Measurements from ENCODE around the gene DGKH. TPM values are rescaled to one million over a fixed set of nuclear protein-coding genes. Genes with fewer than 3 reads are reported as not detected.
"Not testable (repeated sequence)": the region's sequence is repeated elsewhere in the genome, so short reads cannot be mapped to it uniquely, and the experiment has no call there.

Gene DGKH
- total and polyA plus RNA-seq, 2 donors (not counting 1 experiment from before 2014, with no cell fraction given) = 0.06 to 0.67 TPM

DNA sequence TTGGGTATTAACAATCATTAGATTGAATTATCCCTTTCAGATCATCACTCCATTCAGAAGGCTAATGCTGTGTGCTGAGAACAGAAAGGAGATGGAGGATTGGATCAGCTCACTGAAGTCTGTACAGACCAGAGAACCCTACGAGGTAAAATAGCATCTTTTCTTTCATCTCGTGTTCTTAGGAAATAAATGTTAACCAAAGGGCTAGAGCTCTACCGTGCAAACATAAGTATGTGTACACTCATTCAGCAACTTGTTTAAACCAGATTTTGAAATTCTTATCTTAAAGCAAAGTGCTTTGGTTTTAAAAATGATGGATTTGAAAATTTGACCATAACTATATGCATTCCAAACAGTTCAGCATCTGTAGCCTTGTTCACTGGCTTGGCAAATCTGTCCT lies 106.8 kb downstream of the DGKH start:
- WGBS (ENCODE audit: insufficient coverage) = 100% methylated on average over 1 of the region's 3 CpGs
- H3K4me1 ChIP-seq (ENCODE audit: control insufficient read depth in 2 of 2, insufficient read depth in 2 of 2, low read length in 2 of 2) = no peaks in the 10 kb centered on the region
- TF ChIP-seq, protein P1, sequence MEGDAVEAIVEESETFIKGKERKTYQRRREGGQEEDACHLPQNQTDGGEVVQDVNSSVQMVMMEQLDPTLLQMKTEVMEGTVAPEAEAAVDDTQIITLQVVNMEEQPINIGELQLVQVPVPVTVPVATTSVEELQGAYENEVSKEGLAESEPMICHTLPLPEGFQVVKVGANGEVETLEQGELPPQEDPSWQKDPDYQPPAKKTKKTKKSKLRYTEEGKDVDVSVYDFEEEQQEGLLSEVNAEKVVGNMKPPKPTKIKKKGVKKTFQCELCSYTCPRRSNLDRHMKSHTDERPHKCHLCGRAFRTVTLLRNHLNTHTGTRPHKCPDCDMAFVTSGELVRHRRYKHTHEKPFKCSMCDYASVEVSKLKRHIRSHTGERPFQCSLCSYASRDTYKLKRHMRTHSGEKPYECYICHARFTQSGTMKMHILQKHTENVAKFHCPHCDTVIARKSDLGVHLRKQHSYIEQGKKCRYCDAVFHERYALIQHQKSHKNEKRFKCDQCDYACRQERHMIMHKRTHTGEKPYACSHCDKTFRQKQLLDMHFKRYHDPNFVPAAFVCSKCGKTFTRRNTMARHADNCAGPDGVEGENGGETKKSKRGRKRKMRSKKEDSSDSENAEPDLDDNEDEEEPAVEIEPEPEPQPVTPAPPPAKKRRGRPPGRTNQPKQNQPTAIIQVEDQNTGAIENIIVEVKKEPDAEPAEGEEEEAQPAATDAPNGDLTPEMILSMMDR (IDR thresholded peaks at IDR 0.05) = no peak
- TF ChIP-seq EZH2 (IDR thresholded peaks at IDR 0.05; ENCODE audit: borderline replicate concordance, insufficient read depth, low read depth, low read length, poor library complexity, severe bottlenecking) = no peak
- Mint-ChIP-seq H3K9me3 (ENCODE audit: insufficient read depth) (no peaks in the 10 kb centered on the region), H3K27me3 (no peaks in the 10 kb centered on the region), H3K4me1 (no peaks in the 10 kb centered on the region), H3K27ac (no peak overlapping the region), H3K4me3 (no peak overlapping the region)
- H3K79me2 ChIP-seq (ENCODE audit: control insufficient read depth, insufficient read depth, low read length) = no peaks in the 10 kb centered on the region
- no peak overlapping the region for H2AFZ ChIP-seq (ENCODE audit: insufficient read depth, low read depth, low read length, poor library complexity, severe bottlenecking)
- no peak for DNase-seq
- H3K9me3 ChIP-seq (ENCODE audit: control extremely low read depth in 1 of 3, control insufficient read depth in 2 of 3, insufficient read depth in 1 of 3, low read length in 2 of 3) = no peaks in the 10 kb centered on the region
- no peaks in the 10 kb centered on the region for H3K36me3 ChIP-seq (replicated peaks in 1 of 2; ENCODE audit: control extremely low read depth in 1 of 2, control insufficient read depth in 1 of 2, extremely low read depth in 1 of 2, insufficient read depth in 2 of 2, low read length in 1 of 2)
- no peaks in the 10 kb centered on the region for H3K27me3 ChIP-seq (replicated peaks in 1 of 4; ENCODE audit: control extremely low read depth in 1 of 4, control insufficient read depth in 3 of 4, insufficient read depth in 4 of 4, low read length in 3 of 4)
- ATAC-seq (ENCODE audit: low read depth) = no peak
- H4K20me1 ChIP-seq (ENCODE audit: control insufficient read depth, insufficient read depth, low read length, poor library complexity, severe bottlenecking) = no peaks in the 10 kb centered on the region
- ChIA-PET POLR2A (no interaction called here), CTCF (interaction anchor here (1.9 kb wide), 1 partner anchor 468 kb away, joined by 3 read pairs; no protein-coding TSS in a partner anchor)
- intact Hi-C loops (cut with micrococcal nuclease) = no loop called here
- H3K9ac ChIP-seq (ENCODE audit: low read length) = no peak overlapping the region
- no peak overlapping the region for H3K4me3 ChIP-seq (ENCODE audit: control extremely low read depth in 1 of 5, extremely low read depth in 1 of 5, insufficient read depth in 1 of 5, low read depth in 2 of 5, low read length in 4 of 5)
- no peak overlapping the region for H3K27ac ChIP-seq (ENCODE audit: low read length in 2 of 2)
- H3K4me2 ChIP-seq (replicated peaks; ENCODE audit: low read depth, low read length, poor library complexity, severe bottlenecking) = no peak overlapping the region

DNA sequence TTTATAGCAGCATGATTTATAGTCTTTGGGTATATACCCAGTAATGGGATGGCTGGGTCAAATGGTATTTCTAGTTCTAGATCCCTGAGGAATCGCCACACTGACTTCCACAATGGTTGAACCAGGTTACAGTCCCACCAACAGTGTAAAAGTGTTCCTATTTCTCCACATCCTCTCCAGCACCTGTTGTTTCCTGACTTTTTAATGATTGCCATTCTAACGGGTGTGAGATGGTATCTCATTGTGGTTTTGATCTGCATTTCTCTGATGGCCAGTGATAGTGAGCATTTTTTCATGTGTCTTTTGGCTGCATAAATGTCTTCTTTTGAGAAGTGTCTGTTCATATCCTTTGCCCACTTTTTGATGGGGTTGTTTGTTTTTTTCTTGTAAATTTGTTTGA lies 114.9 kb downstream of the DGKH start:
- H3K4me1 Mint-ChIP-seq; H3K4me1 ChIP-seq (ENCODE audit: control insufficient read depth in 2 of 2, insufficient read depth in 2 of 2, low read length in 2 of 2); H3K4me3 Mint-ChIP-seq; H3K27me3 Mint-ChIP-seq; intact Hi-C loops (cut with micrococcal nuclease); H3K36me3 ChIP-seq (replicated peaks in 1 of 2; ENCODE audit: control extremely low read depth in 1 of 2, control insufficient read depth in 1 of 2, extremely low read depth in 1 of 2, insufficient read depth in 2 of 2, low read length in 1 of 2); DNase-seq; ATAC-seq (ENCODE audit: low read depth); POLR2A ChIA-PET; H3K4me2 ChIP-seq (replicated peaks; ENCODE audit: low read depth, low read length, poor library complexity, severe bottlenecking); CTCF ChIA-PET; H3K4me3 ChIP-seq (ENCODE audit: control extremely low read depth in 1 of 5, extremely low read depth in 1 of 5, insufficient read depth in 1 of 5, low read depth in 2 of 5, low read length in 4 of 5); H3K9me3 ChIP-seq (ENCODE audit: control extremely low read depth in 1 of 3, control insufficient read depth in 2 of 3, insufficient read depth in 1 of 3, low read length in 2 of 3); H3K27ac Mint-ChIP-seq; H3K9me3 Mint-ChIP-seq (ENCODE audit: insufficient read depth); H3K27ac ChIP-seq (ENCODE audit: low read length in 2 of 2); H4K20me1 ChIP-seq (ENCODE audit: control insufficient read depth, insufficient read depth, low read length, poor library complexity, severe bottlenecking); H3K9ac ChIP-seq (ENCODE audit: low read length); H2AFZ ChIP-seq (ENCODE audit: insufficient read depth, low read depth, low read length, poor library complexity, severe bottlenecking); H3K27me3 ChIP-seq (replicated peaks in 1 of 4; ENCODE audit: control extremely low read depth in 1 of 4, control insufficient read depth in 3 of 4, insufficient read depth in 4 of 4, low read length in 3 of 4); H3K79me2 ChIP-seq (ENCODE audit: control insufficient read depth, insufficient read depth, low read length): not testable (repeated sequence)
- no CpG with 5 or more reads among the region's 2 CpGs for WGBS (ENCODE audit: insufficient coverage)

DNA sequence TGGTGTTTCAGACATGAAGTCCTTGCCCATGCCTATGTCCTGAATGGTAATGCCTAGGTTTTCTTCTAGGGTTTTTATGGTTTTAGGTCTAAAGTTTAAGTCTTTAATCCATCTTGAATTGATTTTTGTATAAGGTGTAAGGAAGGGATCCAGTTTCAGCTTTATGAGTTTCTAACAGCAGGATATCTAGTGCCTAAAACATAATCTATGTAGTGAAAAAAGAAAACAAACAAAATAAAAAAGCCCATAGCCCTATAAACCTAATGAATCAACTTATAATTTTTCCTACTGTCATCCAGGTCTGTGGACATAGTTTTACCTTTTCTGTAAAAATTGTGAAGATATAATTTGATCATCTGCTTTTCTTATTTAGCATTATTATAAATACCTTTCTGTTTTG lies 115.5 kb downstream of the DGKH start:
- ATAC-seq (ENCODE audit: low read depth); H3K4me1 ChIP-seq (ENCODE audit: control insufficient read depth in 2 of 2, insufficient read depth in 2 of 2, low read length in 2 of 2); H3K4me3 ChIP-seq (ENCODE audit: control extremely low read depth in 1 of 5, extremely low read depth in 1 of 5, insufficient read depth in 1 of 5, low read depth in 2 of 5, low read length in 4 of 5); H2AFZ ChIP-seq (ENCODE audit: insufficient read depth, low read depth, low read length, poor library complexity, severe bottlenecking); H3K9me3 ChIP-seq (ENCODE audit: control extremely low read depth in 1 of 3, control insufficient read depth in 2 of 3, insufficient read depth in 1 of 3, low read length in 2 of 3); DNase-seq; CTCF ChIA-PET; H3K4me3 Mint-ChIP-seq; H3K4me1 Mint-ChIP-seq; H3K27ac Mint-ChIP-seq; H3K9ac ChIP-seq (ENCODE audit: low read length); H3K4me2 ChIP-seq (replicated peaks; ENCODE audit: low read depth, low read length, poor library complexity, severe bottlenecking); H4K20me1 ChIP-seq (ENCODE audit: control insufficient read depth, insufficient read depth, low read length, poor library complexity, severe bottlenecking); intact Hi-C loops (cut with micrococcal nuclease); H3K27ac ChIP-seq (ENCODE audit: low read length in 2 of 2); H3K79me2 ChIP-seq (ENCODE audit: control insufficient read depth, insufficient read depth, low read length); H3K27me3 Mint-ChIP-seq; H3K27me3 ChIP-seq (replicated peaks in 1 of 4; ENCODE audit: control extremely low read depth in 1 of 4, control insufficient read depth in 3 of 4, insufficient read depth in 4 of 4, low read length in 3 of 4); H3K9me3 Mint-ChIP-seq (ENCODE audit: insufficient read depth); POLR2A ChIA-PET; H3K36me3 ChIP-seq (replicated peaks in 1 of 2; ENCODE audit: control extremely low read depth in 1 of 2, control insufficient read depth in 1 of 2, extremely low read depth in 1 of 2, insufficient read depth in 2 of 2, low read length in 1 of 2): not testable (repeated sequence)

All from B cell (primary cell).